A549 treated with AZD2906 at 1 μM for 4 hours (cell line): ENCODE results near the gene RNF10. TPM values are rescaled to one million over a fixed set of nuclear protein-coding genes. Genes with fewer than 3 reads are reported as not detected.

Experiments used
- total RNA-seq: library from RNA; stranded (reverse); fragments of 200-300 nt; extraction: Qiagen RNA extraction; gene quantifications from 5 replicates; pipeline ENCODE4 v1.2.3, GENCODE V29; 2022

The RNF10 gene
- 86.9 to 105 TPM (median 96.6 TPM) in 5 replicates for total RNA-seq

GRCh38 chr12:120534203-120534702, at the start of gene RNF10:
TSS of gene RNF10 (plus strand) at chr12:120534356. CDS start at chr12:120534812, 456 bp downstream.

GRCh38 chr12:120495731-120496412, 38.3 kb upstream of the RNF10 start, which contains the start of gene DYNLL1:
TSS of gene DYNLL1 (plus strand) at chr12:120496113. CDS start at chr12:120496422, 309 bp downstream.

GRCh38 chr12:120528861-120529525, 5.2 kb upstream of the RNF10 start, which contains the start of gene COQ5:
TSS of gene COQ5 (minus strand) at chr12:120529158. CDS start at chr12:120529141, 17 bp downstream.

GRCh38 chr12:120580787-120581723, 46.9 kb downstream of the RNF10 start, which contains the start of gene POP5:
TSS of gene POP5 (minus strand) at chr12:120581402. CDS start at chr12:120581362, 40 bp downstream.

Other genes starting within 250 kb of the RNF10 start
- gene RNU4-2, start 242.5 kb upstream of the RNF10 start, total RNA-seq, result 10.8 to 65.1 TPM in 2 of 5 replicates, not detected in the others
- 97.7 TPM in 1 of 5 replicates, not detected in the others for gene RNU4-1, start 241.1 kb upstream of the RNF10 start, total RNA-seq
- gene SIRT4, start 232.0 kb upstream of the RNF10 start, total RNA-seq, result 0.41 to 0.98 TPM (median 0.71 TPM) in 5 replicates
- gene PLA2G1B, start 206.6 kb upstream of the RNF10 start, total RNA-seq, result 0.20 TPM in 1 of 5 replicates, not detected in the others
- gene MSI1, start 165.2 kb upstream of the RNF10 start, total RNA-seq, result 1.0 to 1.5 TPM (median 1.3 TPM) in 5 replicates
- gene COX6A1, start 96.2 kb upstream of the RNF10 start, total RNA-seq, result 674 to 853 TPM (median 841 TPM) in 5 replicates
- gene TRIAP1, start 88.0 kb upstream of the RNF10 start, total RNA-seq, result 66.8 to 81.2 TPM (median 71.7 TPM) in 5 replicates
- gene GATC, start 87.9 kb upstream of the RNF10 start, total RNA-seq, result 20.6 to 23.9 TPM (median 22.8 TPM) in 5 replicates
- 169 to 220 TPM (median 215 TPM) in 5 replicates for gene SRSF9, start 64.6 kb upstream of the RNF10 start, total RNA-seq
- 572 to 625 TPM (median 592 TPM) in 5 replicates for gene DYNLL1, start 38.2 kb upstream of the RNF10 start, total RNA-seq
- 26.3 to 29.4 TPM (median 27.7 TPM) in 5 replicates for gene COQ5, start 5.2 kb upstream of the RNF10 start, total RNA-seq
- 47.9 to 53.2 TPM (median 49.9 TPM) in 5 replicates for gene POP5, start 47.0 kb downstream of the RNF10 start, total RNA-seq
- gene CABP1, start 106.3 kb downstream of the RNF10 start, total RNA-seq, result 0.15 to 0.40 TPM (median 0.25 TPM) in 5 replicates
- gene MLEC, start 152.8 kb downstream of the RNF10 start, total RNA-seq, result 72.1 to 89.7 TPM (median 79.4 TPM) in 5 replicates
- gene UNC119B, start 176.1 kb downstream of the RNF10 start, total RNA-seq, result 24.3 to 27.1 TPM (median 25.7 TPM) in 5 replicates
- gene ACADS, start 191.5 kb downstream of the RNF10 start, total RNA-seq, result 9.9 to 12.0 TPM (median 11.7 TPM) in 5 replicates